Stimulated activated CD8-positive, alpha-beta memory T cell treated with anti-CD3 and anti-CD28 coated beads, Interleukin-15, amount 100 ng/mL, for 1 hour (primary cell): ENCODE results near the gene SLC6A15.

Source experiments
- DNase-seq: peaks from one replicate; pipeline ENCODE4 v3.0.0-alpha.2; 2020; ENCODE audit warnings: low read depth

The SLC6A15 gene

DNA sequence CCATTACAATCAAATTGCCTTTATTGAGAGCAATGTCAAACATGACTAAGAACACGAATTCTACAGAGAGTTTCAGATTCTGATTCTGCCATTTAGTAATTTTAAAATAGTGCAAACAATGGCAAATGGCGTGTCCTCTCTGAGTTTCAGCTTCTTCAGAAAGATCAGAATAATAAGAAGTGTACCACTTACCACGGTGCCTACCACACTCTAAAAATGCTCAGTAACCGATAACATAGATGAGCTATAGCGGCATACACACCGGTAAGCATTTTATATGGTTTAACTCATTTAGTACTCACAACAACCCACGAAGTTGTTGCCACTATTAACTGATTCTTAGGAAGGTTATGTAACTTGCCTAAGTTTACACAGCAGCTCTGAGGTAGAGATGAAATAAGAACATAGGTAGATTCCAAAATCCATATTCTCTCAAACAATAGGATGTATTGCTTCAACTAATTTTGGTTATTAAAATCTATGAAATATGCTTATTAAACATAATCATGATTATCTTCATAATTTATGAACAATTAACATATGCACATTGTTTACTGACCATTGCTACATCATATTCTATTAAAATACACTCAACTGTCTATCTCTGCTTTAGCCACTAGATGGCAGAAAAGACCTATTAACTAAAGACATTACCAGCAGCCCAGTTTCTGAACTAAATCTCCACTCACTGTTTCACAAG is 38.3 kb downstream of the SLC6A15 start:
- no peak for DNase-seq

DNA sequence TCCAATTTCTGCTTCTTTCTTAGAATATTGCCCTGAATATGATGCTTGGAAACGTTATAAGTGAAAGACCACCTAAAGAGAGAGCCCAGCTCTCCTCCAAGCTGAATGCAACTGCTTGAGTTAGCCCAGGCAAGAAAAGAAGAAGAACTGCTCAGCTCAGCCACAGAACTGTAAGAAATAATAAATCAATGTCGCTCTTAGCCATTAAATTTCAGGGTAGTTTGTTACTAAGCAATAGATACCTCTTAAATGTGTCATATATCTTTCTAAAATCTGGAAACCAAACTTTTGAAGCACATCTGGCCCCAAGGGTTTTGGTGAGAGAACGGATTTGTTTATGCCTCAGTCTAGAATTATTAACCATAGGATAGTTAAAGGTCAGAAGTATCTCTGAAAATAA is 50.4 kb downstream of the SLC6A15 start:
- no peak for DNase-seq

DNA sequence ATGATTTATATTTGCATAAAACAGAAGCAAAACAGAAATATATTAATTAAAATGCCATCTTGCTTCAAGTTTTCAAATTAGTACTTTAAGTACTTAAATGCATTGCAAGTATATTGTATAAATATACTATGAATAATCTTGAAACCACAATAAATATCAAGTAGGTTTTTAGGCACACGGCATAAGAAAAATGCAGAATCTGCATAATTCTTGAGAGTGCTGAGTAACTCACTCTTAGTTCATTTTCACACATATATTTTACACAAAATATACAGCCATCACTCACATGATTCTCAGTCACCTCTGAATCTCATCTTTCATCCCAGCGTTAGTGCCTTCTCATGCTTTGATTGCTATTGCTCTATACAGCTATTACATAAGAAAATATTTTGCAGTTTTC is 51.9 kb downstream of the SLC6A15 start:
- no peak for DNase-seq

DNA sequence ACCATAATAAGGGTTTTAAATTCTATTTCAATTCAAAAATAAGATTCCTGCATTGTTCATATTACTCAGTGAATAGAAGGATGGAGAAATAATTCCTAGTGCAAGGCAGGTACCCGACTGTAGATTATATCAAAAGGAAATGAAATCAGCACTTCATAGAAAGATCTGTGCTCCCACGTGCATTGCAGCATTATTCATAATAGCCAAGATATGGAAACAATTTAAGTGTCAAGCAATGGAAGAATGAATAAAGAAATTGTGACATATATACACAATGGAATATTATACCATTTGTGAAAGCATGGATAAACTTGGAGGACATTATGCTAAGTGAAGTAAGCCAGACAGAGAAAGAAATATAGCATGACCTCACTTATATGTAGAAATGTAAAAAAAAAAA is 53.8 kb downstream of the SLC6A15 start:
- no peak for DNase-seq

DNA sequence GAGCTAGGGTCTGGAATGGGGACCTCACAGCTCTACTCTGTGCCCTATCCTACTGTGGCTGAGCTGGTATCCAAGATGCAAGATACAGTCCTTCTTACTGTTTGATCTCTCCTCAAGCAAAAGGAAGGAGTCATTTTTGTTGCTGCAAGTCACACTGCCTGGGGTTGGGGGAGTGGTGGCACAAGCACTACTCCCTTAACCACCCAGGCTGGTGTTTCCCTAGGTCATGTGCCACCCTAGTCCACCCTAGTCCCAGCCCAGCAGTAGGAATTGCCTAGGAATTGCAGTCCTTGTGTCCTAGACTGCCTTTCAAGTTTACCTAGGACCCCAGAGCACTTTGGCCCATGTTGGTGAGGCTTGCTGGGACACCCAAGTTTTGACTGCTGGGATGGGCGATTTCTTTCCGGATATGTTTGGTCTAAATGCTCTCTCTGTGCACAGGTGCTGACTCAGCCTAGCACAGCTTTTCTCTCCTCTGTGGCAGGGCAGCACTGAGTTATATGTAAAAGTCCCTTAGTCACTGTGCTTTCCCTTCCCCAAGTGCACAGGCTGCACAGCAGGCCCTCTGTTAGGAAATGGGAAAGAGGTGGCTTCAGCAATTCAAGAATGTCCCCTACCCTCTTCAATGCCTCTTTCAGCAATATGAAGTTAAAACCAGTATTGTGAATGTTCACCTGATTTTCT is 54.9 kb downstream of the SLC6A15 start:
- no peak for DNase-seq

DNA sequence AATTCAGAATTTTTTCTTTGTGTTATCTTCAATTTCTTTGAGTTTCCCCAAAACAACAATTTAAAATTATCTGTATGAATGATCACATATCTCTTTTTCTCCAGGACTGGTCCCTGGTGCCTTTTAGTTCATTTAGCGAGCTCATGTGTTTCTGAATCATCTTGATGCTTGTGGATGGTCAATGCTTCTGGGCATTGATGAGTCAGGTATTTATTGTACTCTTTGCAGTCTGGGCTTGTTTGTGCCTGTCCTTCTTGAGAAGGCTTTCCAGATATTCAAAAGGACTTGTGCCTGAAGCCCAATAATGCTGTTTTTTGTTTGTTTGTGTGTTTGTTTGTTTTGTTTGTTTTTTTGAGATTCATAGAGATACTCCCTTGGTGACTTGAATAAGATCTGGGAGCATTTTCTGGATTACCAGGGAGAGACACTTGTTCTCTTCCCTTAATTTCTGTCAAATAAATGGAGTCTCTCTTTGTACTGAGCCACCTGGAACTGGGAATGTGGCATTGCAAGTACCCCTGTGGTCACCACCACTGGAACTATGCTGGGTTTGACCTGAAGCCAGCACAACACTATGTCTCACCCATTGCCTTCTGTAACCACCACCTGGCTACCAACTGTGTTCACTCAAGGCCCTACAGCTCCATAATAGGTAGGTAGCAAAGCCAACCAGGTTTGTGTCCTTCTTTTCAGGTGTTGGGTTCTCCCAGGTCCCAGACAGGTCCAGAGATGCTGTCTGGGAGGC is 56.3 kb downstream of the SLC6A15 start:
- no peak for DNase-seq

DNA sequence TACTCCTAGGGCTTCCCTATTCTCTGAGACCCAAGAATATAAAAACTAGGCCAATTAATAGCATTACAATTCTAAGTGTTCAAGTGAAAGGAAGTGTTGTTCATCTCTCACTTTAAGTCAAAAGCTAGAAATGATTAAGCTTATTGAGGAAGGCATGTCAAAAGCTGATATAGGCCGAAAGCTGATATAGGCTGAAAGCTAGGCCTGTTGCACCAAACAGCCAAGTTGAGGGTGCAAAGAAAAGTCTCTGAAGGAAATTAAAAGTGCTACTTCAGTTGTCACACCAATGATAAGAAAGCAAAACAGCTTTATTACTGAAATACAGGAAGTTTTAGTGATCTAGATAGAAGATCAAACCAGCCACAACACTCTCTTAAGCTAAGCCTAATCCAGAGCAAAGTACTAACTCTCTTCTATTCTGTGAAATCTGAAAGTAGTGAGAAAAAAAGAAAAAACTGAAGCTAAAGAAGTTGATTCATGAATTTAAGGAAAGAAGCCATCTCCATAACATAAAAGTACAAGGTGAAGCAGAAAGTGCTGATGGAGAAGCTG is 68.9 kb downstream of the SLC6A15 start:
- DNase-seq: no peak

DNA sequence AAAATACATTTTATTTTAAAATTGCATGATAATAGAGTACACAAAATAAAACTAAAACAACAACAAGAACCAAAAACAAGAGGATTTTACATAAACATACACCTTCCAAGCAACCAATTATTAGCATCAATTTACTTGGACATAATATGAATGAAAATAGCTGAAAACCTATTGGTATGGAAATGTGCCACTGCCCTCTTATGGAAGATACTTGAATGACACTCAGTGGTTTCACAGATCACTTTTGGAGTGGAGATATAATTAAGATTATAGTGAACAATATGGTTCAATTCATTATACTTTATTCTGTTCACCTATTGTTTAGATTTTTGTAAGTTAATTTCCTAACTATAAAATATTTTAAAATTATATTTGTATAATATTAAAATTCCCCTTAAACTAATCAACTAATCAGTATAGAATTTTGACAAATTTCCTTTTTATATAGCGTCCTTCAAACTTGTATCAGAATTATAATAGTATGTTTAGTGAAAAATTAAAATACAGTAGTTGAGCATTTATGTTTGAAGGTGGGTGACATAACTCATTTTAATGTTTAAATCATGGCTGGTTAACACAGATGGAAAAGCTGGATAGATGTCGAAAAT is 70.1 kb downstream of the SLC6A15 start:
- no peak for DNase-seq

DNA sequence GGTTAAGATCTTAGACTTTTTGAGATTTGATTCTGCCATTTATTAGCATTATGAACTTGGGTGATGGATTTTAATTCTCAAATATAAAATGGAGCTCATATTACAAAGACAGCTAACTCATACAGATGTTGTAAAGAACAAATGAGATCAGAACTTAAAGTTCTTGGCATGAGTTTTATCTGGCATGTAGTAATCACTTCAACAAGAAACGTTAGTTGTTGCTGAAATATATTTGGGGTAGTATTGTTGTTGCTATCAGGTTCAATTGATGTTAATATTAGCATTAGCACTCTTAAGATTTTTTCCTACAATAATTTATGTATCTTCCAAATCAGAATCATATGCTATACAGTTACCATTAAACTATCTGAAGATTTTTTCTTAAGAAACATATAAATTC is 71.0 kb downstream of the SLC6A15 start:
- DNase-seq: no peak

DNA sequence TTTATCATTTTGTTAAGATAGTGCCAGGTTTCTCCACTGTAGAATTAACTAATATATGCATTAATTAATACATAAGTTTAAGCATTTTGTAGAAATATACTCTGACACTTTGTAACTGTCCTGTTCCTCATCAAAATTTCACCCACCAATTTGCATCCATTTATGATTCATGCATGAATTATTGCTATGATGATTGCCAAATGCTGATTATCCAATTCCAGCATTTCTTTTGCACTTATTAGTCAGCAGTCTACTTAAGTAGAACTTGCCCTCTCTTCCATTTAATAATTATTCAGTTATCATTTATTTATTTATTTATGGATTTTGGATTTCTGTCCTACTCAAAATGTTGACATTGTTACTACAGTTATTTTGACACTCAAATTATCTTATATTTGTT is 72.2 kb downstream of the SLC6A15 start:
- DNase-seq: no peak

DNA sequence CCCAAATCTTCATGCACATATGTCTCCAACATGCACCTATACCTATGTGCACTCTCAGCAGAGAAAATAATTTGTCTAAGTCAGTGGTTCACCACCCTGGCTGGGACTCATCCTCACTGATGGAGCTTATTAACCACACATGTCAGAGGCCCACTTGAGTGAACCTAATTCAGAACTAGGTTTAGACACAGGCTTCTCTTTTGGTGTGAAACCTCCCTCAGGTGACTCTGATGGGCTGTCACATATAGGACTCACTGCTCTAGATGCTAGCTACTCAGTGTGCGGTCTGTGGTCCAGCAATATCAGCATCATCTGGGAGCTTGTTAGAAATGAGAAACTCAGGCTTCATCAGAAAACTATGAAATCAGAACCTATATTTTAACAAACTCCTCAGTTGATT is 85.7 kb downstream of the SLC6A15 start:
- DNase-seq: no peak

DNA sequence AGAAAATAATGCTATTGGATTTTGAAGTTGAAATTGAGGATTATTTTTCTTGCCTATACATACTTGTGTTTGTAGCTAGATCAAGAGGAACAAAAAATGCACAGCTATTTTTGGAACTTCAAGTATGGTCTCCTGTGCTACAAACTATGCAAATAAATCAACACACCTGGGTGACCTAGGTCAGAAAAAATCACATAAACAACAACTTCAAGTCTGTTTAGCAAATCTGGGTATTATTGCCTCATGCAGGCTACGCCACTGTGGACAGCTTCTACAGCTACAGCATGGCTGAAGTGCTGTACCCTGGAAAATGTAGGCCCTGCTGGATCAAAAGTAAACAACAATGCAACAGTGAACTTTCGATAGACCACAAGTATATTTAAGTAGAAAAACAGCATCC is 87.5 kb downstream of the SLC6A15 start:
- DNase-seq: no peak

DNA sequence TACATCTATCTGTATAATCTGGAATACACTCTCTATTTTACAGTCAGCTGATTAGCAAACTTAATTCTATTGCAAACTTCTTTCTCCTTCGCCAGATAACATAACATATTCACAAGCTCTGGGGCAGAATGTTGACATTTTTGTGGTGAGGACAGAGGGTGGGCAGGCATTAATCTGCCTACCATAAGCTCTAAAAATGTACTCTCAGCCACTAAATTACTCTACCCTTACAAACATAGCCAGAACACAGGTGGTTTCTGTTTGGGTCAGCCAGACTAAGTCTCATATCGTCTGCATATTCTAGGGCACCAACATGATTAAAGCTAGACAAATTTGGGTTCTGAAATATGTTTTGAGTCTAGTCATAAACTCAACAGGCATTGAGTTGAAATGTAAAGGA is 90.1 kb downstream of the SLC6A15 start:
- DNase-seq: no peak

DNA sequence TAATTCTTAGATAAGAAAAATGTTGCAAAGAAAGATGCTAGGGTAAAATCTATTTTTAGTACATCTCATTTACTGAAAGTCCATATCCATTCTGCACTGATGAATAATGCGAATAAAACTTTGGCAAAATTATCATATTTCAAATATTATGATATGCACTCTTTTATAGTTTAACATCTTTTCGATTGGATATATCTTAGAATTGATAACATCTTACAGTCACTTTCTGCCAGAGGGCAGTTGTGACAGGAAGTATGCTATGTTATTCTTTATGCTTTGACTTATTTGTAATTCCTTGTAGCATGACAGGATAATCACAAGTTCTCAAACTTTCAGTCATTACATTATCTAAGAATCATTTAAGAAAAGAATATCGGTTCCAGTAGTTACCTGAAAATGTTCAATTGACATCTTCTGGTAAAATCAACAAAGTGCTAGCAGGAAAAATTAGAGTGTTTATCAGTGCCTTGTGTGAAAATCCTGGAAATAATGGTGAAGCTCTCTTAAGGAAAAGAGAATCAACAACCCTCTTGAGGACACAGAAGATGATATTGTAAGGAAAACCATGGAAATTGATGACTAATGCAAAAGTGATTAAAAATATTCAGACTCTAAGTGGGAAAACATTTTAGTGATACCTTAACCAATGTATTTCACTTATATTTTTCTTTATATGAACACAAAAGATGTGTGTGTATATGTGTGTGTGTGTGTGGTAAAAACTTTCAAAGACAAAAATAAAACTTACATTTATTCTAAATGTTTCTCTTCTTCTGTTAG is 95.5 kb downstream of the SLC6A15 start:
- no peak for DNase-seq

DNA sequence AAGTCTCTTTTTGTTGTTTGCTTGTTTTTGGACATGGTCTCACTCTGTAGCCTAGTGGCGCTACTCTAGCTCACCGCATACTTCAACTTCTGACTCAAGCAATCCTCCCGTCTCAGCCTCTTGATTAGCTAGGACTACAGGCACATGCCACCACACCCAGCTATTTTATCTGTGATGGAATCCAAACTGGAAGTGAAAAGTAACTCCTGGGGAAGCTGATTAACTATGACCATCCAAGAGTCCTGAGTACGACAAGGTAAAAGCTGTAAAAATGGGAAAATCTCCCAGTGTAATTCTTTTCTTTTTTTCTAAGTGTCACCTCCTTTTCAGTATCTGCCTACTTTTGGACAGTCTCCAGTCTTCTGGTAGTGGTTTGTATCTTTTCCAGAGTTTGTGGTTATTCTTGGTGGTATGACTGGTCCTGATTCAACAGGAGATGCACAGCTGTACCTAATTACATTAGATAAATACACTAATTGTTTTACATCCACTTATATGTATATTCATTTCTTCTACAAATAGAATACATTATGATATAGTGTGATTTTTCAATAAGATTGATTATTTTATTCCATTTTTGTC is 97.8 kb downstream of the SLC6A15 start:
- DNase-seq: no peak

DNA sequence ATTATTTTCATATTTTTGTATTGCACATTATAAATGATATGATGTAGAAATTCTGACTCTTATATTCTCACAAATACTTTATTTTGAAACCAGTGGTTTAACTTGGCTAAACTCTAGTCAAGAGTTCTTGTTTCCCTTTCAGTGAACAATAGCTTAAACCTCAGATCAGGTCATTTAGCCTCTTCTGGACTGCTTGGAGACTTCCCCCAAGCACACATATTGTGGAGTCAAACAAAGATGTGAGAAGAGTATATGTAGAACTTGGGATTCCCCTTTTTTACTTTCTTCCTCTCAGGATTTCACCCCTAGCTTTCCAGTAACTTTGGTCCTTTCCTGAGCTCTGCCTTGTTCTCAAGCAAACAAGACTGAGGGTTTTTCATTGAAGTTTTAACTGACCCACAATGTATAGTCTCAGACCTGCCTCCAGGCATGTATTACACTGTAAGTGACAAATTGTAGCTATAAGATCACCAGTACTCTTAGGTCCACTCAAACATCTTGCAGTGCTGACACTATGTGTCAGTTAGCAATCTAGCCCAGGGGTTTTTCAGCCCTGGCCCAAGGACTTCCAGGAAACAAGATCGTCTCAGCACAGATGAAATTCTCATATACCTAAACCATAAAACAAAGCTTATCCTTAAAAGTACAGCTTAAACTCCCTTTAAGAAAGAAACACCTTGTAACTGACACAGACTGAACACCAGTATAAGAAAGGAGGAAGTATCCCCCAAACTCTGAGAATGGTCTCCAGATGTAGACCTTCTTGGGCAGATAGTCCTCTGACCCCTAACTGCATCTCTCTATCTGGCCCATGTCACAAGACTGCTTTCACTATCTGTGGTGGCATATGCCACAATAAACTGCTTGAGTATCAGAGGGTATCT is 98.6 kb downstream of the SLC6A15 start:
- no peak for DNase-seq

DNA sequence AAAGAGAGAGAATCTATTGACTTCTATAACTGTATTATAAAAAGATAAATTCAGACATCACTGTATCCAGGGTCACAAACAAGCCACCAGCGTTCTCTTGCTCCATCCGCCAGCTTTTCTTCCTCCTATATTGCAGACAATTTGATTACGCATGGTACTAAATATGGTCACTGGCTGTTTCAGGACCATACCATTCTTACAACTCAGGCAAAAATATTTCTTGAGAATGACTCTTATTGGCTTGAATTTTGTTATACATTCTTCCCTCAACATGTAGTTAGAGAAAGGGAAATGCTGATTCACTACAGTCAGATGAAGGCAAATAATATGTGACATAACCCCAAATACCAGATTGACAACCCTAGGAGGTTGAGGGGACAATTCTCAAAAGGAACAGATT is 101.3 kb downstream of the SLC6A15 start:
- DNase-seq: no peak

DNA sequence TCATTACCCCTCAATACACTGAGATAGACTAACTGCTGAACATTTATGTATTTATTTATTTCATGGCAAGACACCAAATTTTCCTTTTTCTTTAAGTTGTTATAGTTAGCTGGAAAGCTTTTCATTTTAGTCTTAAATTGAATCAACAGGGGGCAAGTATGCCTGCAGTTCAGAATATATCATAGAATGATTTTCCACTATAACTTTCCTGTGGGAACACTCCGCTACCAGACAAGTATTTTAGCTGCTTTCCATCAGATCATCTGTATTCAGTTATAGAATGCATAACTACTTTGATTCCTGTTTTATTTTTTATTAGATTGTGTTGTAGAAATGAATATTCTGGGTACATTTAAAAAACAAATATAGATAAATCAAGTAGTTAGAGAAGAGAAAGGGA is 102.0 kb downstream of the SLC6A15 start:
- no peak for DNase-seq
